GM12892 (cell line): Measurements from ENCODE around the gene MAP4K4.

ENCODE experiments used
- POLR2A ChIP-seq: IDR thresholded peaks from 2 replicates; pipeline ENCODE4 v1.6.1; 2011; ENCODE audit warnings: low read depth, low read length, control low read depth
- POLR2AphosphoS5 ChIP-seq: IDR thresholded peaks from 2 replicates; pipeline ENCODE4 v1.6.1; 2011; ENCODE audit warnings: low read depth, low read length, control low read depth

GRCh38 chr2:101815154-101815553 lies 117.6 kb downstream of the MAP4K4 start:
- TF ChIP-seq POLR2A (no peak), POLR2AphosphoS5 (no peak)
